B cell (primary cell): ENCODE results near the gene DNAAF3. TPM values are rescaled to one million over a fixed set of nuclear protein-coding genes. Genes with fewer than 3 reads are reported as not detected.
A peak's percentile ranks its signal among the peaks of the same experiment; 100 is the strongest.

ENCODE experiments used
- ATAC-seq: fragments of 200-7000 bp; cut with Tn5 transposase; one replicate; pipeline ENCODE4 v1.10.0; 2021; ENCODE audit warnings: low read depth, mild to moderate bottlenecking, moderate number of reproducible peaks, moderate library complexity
- CTCF ChIA-PET: fragments of 350-600 bp; sonication (Branson Sonifier 250); formaldehyde crosslinking; loops from one replicate; lab custom pipeline; 2021; ENCODE audit warnings: antibody characterized with exemption, inconsistent platforms; lab: Charles Lee
- POLR2A ChIA-PET: fragments of 350-600 bp; sonication (Branson Sonifier 250); formaldehyde crosslinking; loops from one replicate; lab custom pipeline; 2021; ENCODE audit warnings: antibody characterized with exemption; lab: Charles Lee
- DNase-seq: peaks from one replicate; pipeline ENCODE4 v3.0.0; 2013
- H2AFZ ChIP-seq: 2 replicates; pipeline ENCODE4 v1.6.1; 2012; ENCODE audit warnings: mild to moderate bottlenecking, low read depth, low read length; ENCODE audit not compliant: insufficient read depth, poor library complexity, severe bottlenecking
- H3K27ac ChIP-seq, 2 donors: 1 replicate in 1 of 2; 2 replicates in 1 of 2; pipeline ENCODE4 v1.5.1; 2012 to 2013; ENCODE audit warnings: low read length in 2 of 2, mild to moderate bottlenecking in 2 of 2, moderate library complexity in 1 of 2
- H3K27me3 ChIP-seq, 4 experiments: fragments of 200-600 bp in 1 of 4; sonication (generic) in 1 of 4; replicated peaks in 1 of 4; 1 replicate in 2 of 4; 2 replicates in 2 of 4; pipeline versions ENCODE4 v1.6.1 to v1.7.0; 2013 to 2016; ENCODE audit warnings: low read length in 3 of 4, mild to moderate bottlenecking in 2 of 4, mixed read lengths in 1 of 4, moderate library complexity in 1 of 4; ENCODE audit not compliant: insufficient read depth in 4 of 4, control insufficient read depth in 3 of 4; ENCODE audit errors: control extremely low read depth in 1 of 4
- H3K36me3 ChIP-seq, 2 experiments: replicated peaks in 1 of 2; 1 replicate in 1 of 2; 2 replicates in 1 of 2; pipeline versions ENCODE4 v1.6.1 to v1.7.1; 2013; ENCODE audit warnings: low read length in 1 of 2; ENCODE audit not compliant: insufficient read depth in 2 of 2, control insufficient read depth in 1 of 2; ENCODE audit errors: control extremely low read depth in 1 of 2, extremely low read depth in 1 of 2
- H3K4me1 ChIP-seq, 2 donors: fragments of 200-600 bp in 1 of 2; sonication (generic) in 1 of 2; 1 replicate in 1 of 2; 2 replicates in 1 of 2; pipeline versions ENCODE4 v1.5.1 to v1.6.1; 2013 to 2017; ENCODE audit warnings: low read length in 2 of 2; ENCODE audit not compliant: control insufficient read depth in 2 of 2, insufficient read depth in 2 of 2
- H3K4me2 ChIP-seq: replicated peaks from 2 replicates; pipeline ENCODE3; 2012; ENCODE audit warnings: mild to moderate bottlenecking, low read depth, low read length; ENCODE audit not compliant: poor library complexity, severe bottlenecking
- H3K4me3 ChIP-seq, 5 experiments: fragments of 200-600 bp in 1 of 5; sonication (generic) in 1 of 5; 1 replicate in 3 of 5; 2 replicates in 2 of 5; pipeline versions ENCODE4 v1.5.1 to v1.7.0; 2011 to 2016; ENCODE audit warnings: low read length in 4 of 5, mild to moderate bottlenecking in 4 of 5, low read depth in 2 of 5, control low read depth in 1 of 5, moderate library complexity in 1 of 5; ENCODE audit not compliant: insufficient read depth in 1 of 5; ENCODE audit errors: control extremely low read depth in 1 of 5, extremely low read depth in 1 of 5
- H3K79me2 ChIP-seq: fragments of 200-600 bp; sonication (generic); one replicate; pipeline ENCODE4 v1.6.0; 2016; ENCODE audit warnings: low read length; ENCODE audit not compliant: control insufficient read depth, insufficient read depth
- H3K9ac ChIP-seq: fragments of 200-600 bp; sonication (generic); 2 replicates; pipeline ENCODE4 v1.6.1; 2017; ENCODE audit warnings: mild to moderate bottlenecking, low read length, moderate library complexity
- H3K9me3 ChIP-seq, 3 donors: one replicate each; pipeline versions ENCODE4 v1.6.1 to v1.7.1; 2013; ENCODE audit warnings: low read length in 2 of 3; ENCODE audit not compliant: control insufficient read depth in 2 of 3, insufficient read depth in 1 of 3; ENCODE audit errors: control extremely low read depth in 1 of 3
- H4K20me1 ChIP-seq: 2 replicates; pipeline ENCODE4 v1.6.0; 2012; ENCODE audit warnings: mild to moderate bottlenecking, low read length; ENCODE audit not compliant: insufficient read depth, control insufficient read depth, poor library complexity, severe bottlenecking
- H3K27ac Mint-ChIP-seq: one replicate; pipeline ENCODE4 v1.8.0; 2021; ENCODE audit warnings: mixed read lengths
- H3K27me3 Mint-ChIP-seq: one replicate; pipeline ENCODE4 v1.8.0; 2021; ENCODE audit warnings: mixed read lengths
- H3K4me1 Mint-ChIP-seq: one replicate; pipeline ENCODE4 v1.8.0; 2021; ENCODE audit warnings: mixed read lengths
- H3K4me3 Mint-ChIP-seq: one replicate; pipeline ENCODE4 v1.8.0; 2021; ENCODE audit warnings: mixed read lengths
- H3K9me3 Mint-ChIP-seq: one replicate; pipeline ENCODE4 v1.8.0; 2022; ENCODE audit warnings: mixed read lengths; ENCODE audit not compliant: insufficient read depth
- EZH2 ChIP-seq: IDR thresholded peaks from 2 replicates; pipeline ENCODE4 v1.6.1; 2012; ENCODE audit warnings: borderline replicate concordance, low read depth, mild to moderate bottlenecking, moderate library complexity, low read length; ENCODE audit not compliant: insufficient read depth, poor library complexity, severe bottlenecking
- WGBS: methylation state at CpG from one replicate; pipeline ENCODE4 v1.1.5; 2013; ENCODE audit warnings: missing lambda C conversion rate; ENCODE audit not compliant: insufficient coverage; 5-methylcytosine and 5-hydroxymethylcytosine counted together
- intact Hi-C: fragments of 100-400 bp; cut with micrococcal nuclease; formaldehyde crosslinking; loops from one replicate; pipeline ENCODE4 v1.10.0; 2022
- polyA plus RNA-seq: library from polyadenylated mRNA; depleted of rRNA; stranded (reverse); fragments of >200 nt; gene quantifications from 2 replicates; pipeline ENCODE4 v1.2.3, GENCODE V29; 2012
- total RNA-seq, 2 donors: library from RNA; stranded (reverse); fragments of 120-200 nt in 1 of 2; gene quantifications; 1 replicate in 1 of 2; 2 replicates in 1 of 2; pipeline versions ENCODE4 v1.2.3 to v1.2.4, GENCODE V29; 2013 to 2022
- TF ChIP-seq, protein P1 (sequence below): fragments of 200-600 bp; IDR thresholded peaks from one replicate; pipeline ENCODE4 v1.8.0; 2022; ENCODE audit warnings: antibody characterized with exemption, mild to moderate bottlenecking

DNAAF3 gene
- total and polyA plus RNA-seq, 2 donors (not counting 1 experiment from before 2014, with no cell fraction given) = not detected

DNA sequence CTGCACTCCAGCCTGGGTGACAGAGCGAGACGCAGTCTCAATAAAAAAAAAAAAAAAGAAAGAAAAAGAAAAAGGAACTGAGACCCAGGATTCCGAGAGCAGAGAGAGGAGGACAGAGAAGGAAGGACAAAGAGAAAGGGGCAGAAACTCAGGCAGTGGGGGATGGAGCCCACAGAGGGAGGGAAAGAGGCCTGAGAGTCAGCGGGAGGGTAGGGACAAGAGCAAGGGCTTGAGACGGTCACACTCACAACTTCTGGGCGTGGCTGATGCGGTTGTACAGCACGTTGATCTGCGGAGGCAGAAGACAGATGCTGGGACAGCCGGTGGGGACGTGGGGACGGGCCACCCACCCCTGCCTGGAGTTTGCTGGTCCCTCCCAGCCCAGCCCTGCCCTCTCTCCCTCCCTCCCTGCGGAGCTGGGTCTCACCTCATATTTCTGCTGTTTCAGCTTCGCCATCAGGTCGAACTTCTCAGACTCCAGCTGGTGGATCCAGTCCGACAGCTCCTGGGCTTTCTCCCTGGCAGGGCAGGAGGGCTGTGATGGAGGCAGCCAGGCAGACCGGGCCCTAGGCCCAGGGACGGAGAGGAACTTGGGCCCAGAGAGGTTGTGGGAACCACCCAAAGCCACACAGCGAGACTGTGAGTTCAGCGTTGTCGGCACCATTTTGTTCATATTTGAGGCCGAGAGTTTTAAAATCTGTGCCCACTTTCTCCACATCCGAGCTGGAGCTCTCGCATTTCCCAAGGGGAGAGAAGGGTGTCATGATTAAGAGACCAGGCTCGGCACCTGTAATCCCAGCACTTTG is 32.6 kb downstream of the DNAAF3 start:
- peaks cover 0 to 56% (median 13%) of the 10 kb centered on the region in 4 experiments for H3K27me3 ChIP-seq

More for the DNA sequence above, 32.6 kb downstream of the DNAAF3 start:
- 70% methylated on average over 19 of the region's 25 CpGs for WGBS
- no peak for TF ChIP-seq EZH2
- TF ChIP-seq, protein P1, sequence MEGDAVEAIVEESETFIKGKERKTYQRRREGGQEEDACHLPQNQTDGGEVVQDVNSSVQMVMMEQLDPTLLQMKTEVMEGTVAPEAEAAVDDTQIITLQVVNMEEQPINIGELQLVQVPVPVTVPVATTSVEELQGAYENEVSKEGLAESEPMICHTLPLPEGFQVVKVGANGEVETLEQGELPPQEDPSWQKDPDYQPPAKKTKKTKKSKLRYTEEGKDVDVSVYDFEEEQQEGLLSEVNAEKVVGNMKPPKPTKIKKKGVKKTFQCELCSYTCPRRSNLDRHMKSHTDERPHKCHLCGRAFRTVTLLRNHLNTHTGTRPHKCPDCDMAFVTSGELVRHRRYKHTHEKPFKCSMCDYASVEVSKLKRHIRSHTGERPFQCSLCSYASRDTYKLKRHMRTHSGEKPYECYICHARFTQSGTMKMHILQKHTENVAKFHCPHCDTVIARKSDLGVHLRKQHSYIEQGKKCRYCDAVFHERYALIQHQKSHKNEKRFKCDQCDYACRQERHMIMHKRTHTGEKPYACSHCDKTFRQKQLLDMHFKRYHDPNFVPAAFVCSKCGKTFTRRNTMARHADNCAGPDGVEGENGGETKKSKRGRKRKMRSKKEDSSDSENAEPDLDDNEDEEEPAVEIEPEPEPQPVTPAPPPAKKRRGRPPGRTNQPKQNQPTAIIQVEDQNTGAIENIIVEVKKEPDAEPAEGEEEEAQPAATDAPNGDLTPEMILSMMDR = no peak
- H2AFZ ChIP-seq = no peak overlapping the region
- Mint-ChIP-seq H3K4me1 (peaks cover 6% of the 10 kb centered on the region), H3K27ac (no peak overlapping the region), H3K27me3 (peaks cover 28% of the 10 kb centered on the region), H3K4me3 (peak overlapping the region; percentile 45), H3K9me3 (no peaks in the 10 kb centered on the region)
- DNase-seq (peak; percentile 41), ATAC-seq (peak; percentile 24)
- peak overlapping the region; percentile 37 for H3K4me2 ChIP-seq
- no peaks in the 10 kb centered on the region for H3K36me3 ChIP-seq
- no peaks in the 10 kb centered on the region for H3K79me2 ChIP-seq
- H3K4me1 ChIP-seq = peaks cover 0 to 4% of the 10 kb centered on the region in 2 donors
- ChIA-PET POLR2A (interaction anchor here (0.6 kb wide), 1 partner anchor 275 kb away, joined by 5 read pairs; no protein-coding TSS in a partner anchor), CTCF (interaction anchor here (0.6 to 1.8 kb wide), 3 partner anchors 7 to 682 kb away, joined by 3 to 8 read pairs (median 3); no protein-coding TSS in a partner anchor)
- intact Hi-C loops = no loop called here
- H3K9me3 ChIP-seq = no peaks in the 10 kb centered on the region
- no peak overlapping the region for H3K9ac ChIP-seq
- no peak overlapping the region for H3K4me3 ChIP-seq
- no peaks in the 10 kb centered on the region for H4K20me1 ChIP-seq
- H3K27ac ChIP-seq = no peak overlapping the region
